Measurements from ENCODE around the gene HRK. TPM values are rescaled to one million over a fixed set of nuclear protein-coding genes. Genes with fewer than 3 reads are reported as not detected.

Gene HRK
- total RNA-seq, 1 donor from 2014 or later: not detected

DNA sequence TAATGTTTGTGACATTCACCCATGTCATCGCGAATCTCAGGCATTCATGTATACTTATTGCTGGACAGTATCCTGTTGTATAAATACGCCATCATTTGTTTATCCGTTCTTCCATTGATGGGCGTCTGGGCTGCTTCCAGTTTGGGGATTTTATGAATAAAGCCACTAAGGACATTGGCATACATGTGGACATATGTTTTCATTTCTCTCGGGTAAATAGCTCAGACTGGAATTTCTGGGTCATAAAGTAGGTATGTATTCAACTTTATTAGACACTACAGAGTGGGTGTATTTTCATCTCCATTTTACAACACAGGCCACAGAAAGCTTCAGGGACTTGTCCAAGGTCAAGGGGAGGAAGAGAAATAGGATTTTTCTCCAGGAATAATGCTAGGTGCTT, 48.9 kb downstream of the HRK start:
- no peak overlapping the region for H3K4me3 Mint-ChIP-seq (ENCODE audit: unreplicated experiment)
- peaks cover 4% of the 10 kb centered on the region for H3K27me3 Mint-ChIP-seq (ENCODE audit: unreplicated experiment)
- no peaks in the 10 kb centered on the region for H3K4me1 Mint-ChIP-seq (ENCODE audit: unreplicated experiment)
- no peaks in the 10 kb centered on the region for H3K36me3 Mint-ChIP-seq (ENCODE audit: unreplicated experiment)
- no peaks in the 10 kb centered on the region for H3K9me3 Mint-ChIP-seq (ENCODE audit: unreplicated experiment)
- no peak for DNase-seq (ENCODE audit: extremely low spot score, unreplicated experiment)
- H3K27ac Mint-ChIP-seq (ENCODE audit: unreplicated experiment): no peak overlapping the region
- TF ChIP-seq, protein P1, sequence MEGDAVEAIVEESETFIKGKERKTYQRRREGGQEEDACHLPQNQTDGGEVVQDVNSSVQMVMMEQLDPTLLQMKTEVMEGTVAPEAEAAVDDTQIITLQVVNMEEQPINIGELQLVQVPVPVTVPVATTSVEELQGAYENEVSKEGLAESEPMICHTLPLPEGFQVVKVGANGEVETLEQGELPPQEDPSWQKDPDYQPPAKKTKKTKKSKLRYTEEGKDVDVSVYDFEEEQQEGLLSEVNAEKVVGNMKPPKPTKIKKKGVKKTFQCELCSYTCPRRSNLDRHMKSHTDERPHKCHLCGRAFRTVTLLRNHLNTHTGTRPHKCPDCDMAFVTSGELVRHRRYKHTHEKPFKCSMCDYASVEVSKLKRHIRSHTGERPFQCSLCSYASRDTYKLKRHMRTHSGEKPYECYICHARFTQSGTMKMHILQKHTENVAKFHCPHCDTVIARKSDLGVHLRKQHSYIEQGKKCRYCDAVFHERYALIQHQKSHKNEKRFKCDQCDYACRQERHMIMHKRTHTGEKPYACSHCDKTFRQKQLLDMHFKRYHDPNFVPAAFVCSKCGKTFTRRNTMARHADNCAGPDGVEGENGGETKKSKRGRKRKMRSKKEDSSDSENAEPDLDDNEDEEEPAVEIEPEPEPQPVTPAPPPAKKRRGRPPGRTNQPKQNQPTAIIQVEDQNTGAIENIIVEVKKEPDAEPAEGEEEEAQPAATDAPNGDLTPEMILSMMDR (IDR thresholded peaks at IDR 0.05): no peak

DNA sequence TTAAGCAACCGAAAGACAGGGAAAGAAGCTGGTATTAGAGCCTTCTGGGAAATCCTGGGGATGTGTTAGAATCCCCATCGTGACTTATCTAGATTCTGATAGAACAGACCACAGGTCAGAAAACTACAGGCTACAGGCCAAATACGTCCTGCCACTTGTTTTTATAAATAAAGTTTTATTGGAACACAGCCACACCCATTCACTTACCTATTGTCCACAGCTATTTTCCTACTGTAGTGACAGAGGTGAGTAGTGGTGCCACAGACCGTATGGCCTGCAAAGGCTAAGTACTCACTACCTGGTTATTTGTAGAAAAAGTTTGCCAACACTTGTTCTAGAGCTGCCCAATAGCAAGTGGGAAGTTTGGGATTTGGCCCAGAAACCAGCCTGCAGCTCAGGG, 53.8 kb downstream of the HRK start:
- no peaks in the 10 kb centered on the region for H3K4me1 Mint-ChIP-seq (ENCODE audit: unreplicated experiment)
- peaks cover 6% of the 10 kb centered on the region for H3K9me3 Mint-ChIP-seq (ENCODE audit: unreplicated experiment)
- no peak overlapping the region for H3K4me3 Mint-ChIP-seq (ENCODE audit: unreplicated experiment)
- DNase-seq (ENCODE audit: extremely low spot score, unreplicated experiment): no peak
- H3K27me3 Mint-ChIP-seq (ENCODE audit: unreplicated experiment): peaks cover 4% of the 10 kb centered on the region
- no peak overlapping the region for H3K27ac Mint-ChIP-seq (ENCODE audit: unreplicated experiment)
- TF ChIP-seq, protein P1 (IDR thresholded peaks at IDR 0.05): no peak
- H3K36me3 Mint-ChIP-seq (ENCODE audit: unreplicated experiment): no peaks in the 10 kb centered on the region

DNA sequence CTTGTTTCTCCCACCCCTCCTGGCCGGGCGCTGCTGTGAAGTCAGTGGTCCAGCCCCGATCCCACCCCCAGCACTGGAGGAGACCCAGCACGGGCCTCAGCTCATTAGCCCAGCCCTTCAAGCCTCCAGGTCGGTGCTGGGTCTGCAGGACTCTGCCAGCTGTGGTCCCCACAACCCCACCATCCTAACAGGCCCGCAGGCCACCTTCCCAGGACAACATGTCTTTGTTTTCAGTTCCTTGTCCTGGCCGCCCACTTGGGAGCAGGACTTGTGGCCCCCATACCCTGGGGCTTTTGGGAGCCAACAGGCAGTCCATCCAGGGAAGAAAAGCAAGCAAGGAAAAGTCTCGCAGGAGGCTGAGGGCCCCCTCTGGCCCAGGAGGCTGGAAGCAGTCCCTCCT, 60.0 kb downstream of the HRK start:
- Mint-ChIP-seq H3K4me1 (ENCODE audit: unreplicated experiment) (peaks cover 8% of the 10 kb centered on the region), H3K27me3 (ENCODE audit: unreplicated experiment) (no peaks in the 10 kb centered on the region), H3K27ac (ENCODE audit: unreplicated experiment) (no peak overlapping the region), H3K36me3 (ENCODE audit: unreplicated experiment) (no peaks in the 10 kb centered on the region), H3K4me3 (ENCODE audit: unreplicated experiment) (no peak overlapping the region), H3K9me3 (ENCODE audit: unreplicated experiment) (peaks cover 6% of the 10 kb centered on the region)
- DNase-seq (ENCODE audit: extremely low spot score, unreplicated experiment): no peak
- TF ChIP-seq, protein P1 (IDR thresholded peaks at IDR 0.05): no peak

DNA sequence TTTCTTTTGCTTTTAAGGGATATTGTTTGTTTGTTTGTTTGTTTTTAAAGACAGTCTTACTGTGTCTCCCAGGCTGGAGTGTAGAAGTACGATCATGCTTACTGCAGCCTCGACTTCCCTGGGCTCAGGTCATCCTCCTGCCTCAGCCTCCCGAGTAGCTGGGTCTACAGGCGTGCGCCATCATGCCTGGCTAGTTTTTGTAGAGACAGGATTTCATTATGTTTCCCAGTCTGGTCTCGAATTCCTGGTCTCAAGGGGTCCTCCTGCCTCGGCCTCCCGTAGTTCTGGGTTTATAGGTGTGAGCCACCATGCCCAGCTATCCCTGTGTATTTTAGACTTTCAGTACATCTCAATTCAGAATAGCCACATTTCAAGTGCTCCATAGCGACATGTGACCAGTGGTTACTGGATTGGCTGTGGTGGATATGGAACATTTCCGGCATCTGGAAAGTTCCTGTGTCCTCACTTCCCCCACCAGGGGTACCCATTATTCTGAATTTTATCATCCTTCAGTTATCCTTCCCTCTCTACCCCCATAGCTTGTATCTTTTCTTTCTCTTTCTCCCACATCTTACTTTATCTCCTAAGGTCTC, 61.1 kb downstream of the HRK start:
- Mint-ChIP-seq H3K9me3 (ENCODE audit: unreplicated experiment) (peaks cover 6% of the 10 kb centered on the region), H3K27me3 (ENCODE audit: unreplicated experiment) (no peaks in the 10 kb centered on the region), H3K36me3 (ENCODE audit: unreplicated experiment) (no peaks in the 10 kb centered on the region), H3K27ac (ENCODE audit: unreplicated experiment) (peak overlapping the region; percentile 96), H3K4me3 (ENCODE audit: unreplicated experiment) (peak overlapping the region; percentile 21), H3K4me1 (ENCODE audit: unreplicated experiment) (peaks cover 8% of the 10 kb centered on the region)
- TF ChIP-seq, protein P1 (IDR thresholded peaks at IDR 0.05): no peak
- no peak for DNase-seq (ENCODE audit: extremely low spot score, unreplicated experiment)

DNA sequence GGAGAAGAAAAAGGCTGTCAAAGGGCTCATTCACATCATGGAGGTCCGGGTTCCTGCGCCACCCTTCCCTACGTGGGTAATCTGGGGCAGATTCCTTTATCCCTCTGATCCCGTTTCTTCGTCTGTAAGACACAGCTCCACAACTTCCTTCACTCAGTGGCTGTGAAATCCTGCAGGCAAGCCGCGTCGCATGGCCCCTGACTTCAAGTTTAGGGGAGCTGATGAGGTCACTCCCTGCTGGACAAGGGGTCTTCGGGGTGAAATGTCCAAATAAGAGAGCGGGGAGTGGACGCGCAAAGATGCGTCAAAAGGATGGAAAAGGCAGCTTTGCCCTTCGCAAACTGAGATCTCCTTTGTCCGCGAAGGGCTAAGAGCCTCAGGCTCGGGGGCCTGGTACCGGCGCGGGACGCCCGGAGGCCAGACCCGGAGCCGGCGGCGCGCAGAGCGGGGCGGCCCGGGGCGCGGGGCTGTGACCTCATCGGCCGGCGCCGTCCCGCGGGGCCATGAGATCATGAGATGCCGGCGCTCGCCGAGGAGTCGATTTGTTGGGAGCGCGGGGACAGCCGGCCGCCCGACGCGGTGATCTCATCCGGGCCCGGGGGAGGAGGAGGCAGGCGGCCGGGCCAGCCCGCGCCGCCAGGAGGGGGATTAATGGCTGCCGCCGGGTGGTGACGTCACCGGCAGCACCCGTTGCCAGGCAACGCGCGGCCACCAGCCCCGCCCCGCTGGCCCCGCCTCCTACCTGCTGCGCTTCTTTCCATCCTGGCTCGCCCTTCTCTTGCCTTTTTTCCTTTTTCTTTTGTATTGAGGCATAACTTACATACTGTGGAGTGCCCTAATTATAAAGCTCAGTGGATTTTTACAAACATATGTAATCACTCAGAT, 62.1 kb downstream of the HRK start:
- DNase-seq (ENCODE audit: extremely low spot score, unreplicated experiment): peak; percentile 96
- no peaks in the 10 kb centered on the region for H3K36me3 Mint-ChIP-seq (ENCODE audit: unreplicated experiment)
- no peaks in the 10 kb centered on the region for H3K27me3 Mint-ChIP-seq (ENCODE audit: unreplicated experiment)
- TF ChIP-seq, protein P1 (IDR thresholded peaks at IDR 0.05): no peak
- H3K27ac Mint-ChIP-seq (ENCODE audit: unreplicated experiment): peak overlapping the region; percentile 96
- peak overlapping the region; percentile 89 for H3K4me3 Mint-ChIP-seq (ENCODE audit: unreplicated experiment)
- H3K9me3 Mint-ChIP-seq (ENCODE audit: unreplicated experiment): peaks cover 3% of the 10 kb centered on the region
- peaks cover 8% of the 10 kb centered on the region for H3K4me1 Mint-ChIP-seq (ENCODE audit: unreplicated experiment)
